Activated CD8-positive, alpha-beta memory T cell treated with anti-CD3 and anti-CD28 coated beads for 36 hours (primary cell): ENCODE measurements around the gene IL21R. TPM values are rescaled to one million over a fixed set of nuclear protein-coding genes. Genes with fewer than 3 reads are reported as not detected.
"Not testable (repeated sequence)": the region's sequence is repeated elsewhere in the genome, so short reads cannot be mapped to it uniquely, and the experiment has no call there.

ENCODE experiments used
- CTCF ChIA-PET: fragments of 350-600 bp; sonication (Branson Sonifier 250); formaldehyde crosslinking; loops from one replicate; lab custom pipeline; 2021; ENCODE audit warnings: antibody characterized with exemption; lab: Charles Lee
- POLR2A ChIA-PET: fragments of 350-600 bp; sonication (Branson Sonifier 250); formaldehyde crosslinking; loops from one replicate; lab custom pipeline; 2021; ENCODE audit warnings: antibody characterized with exemption; lab: Charles Lee
- total RNA-seq, 2 experiments: library from RNA; stranded (reverse); gene quantifications; one replicate each; pipeline ENCODE4 v1.2.3, GENCODE V29; 2021

IL21R gene
- total RNA-seq, 2 experiments from 2014 or later, result 85.4 to 86.4 TPM

GRCh38 chr16:27446721-27447120 is 44.7 kb downstream of the IL21R start:
- CTCF ChIA-PET, result interaction anchor here (1.0 to 1.6 kb wide), 2 partner anchors 9 to 39 kb away, joined by 3 to 4 read pairs; no protein-coding TSS in a partner anchor
- POLR2A ChIA-PET, result interaction anchor here (0.8 to 1.6 kb wide), 3 partner anchors 41 to 45 kb away, joined by 3 to 6 read pairs (median 4); partner anchors contain the start of gene IL21R

- CTCF ChIA-PET, result interaction anchor here (1.0 to 1.6 kb wide), 2 partner anchors 10 to 40 kb away, joined by 3 to 4 read pairs; no protein-coding TSS in a partner anchor
- POLR2A ChIA-PET, result interaction anchor here (0.8 to 1.2 kb wide), 2 partner anchors 44 to 46 kb away, joined by 3 to 4 read pairs; partner anchors contain the start of gene IL21R
Measured at GRCh38 chr16:27447301-27447700, 45.3 kb downstream of the IL21R start.

- ChIA-PET CTCF (interaction anchor here (0.9 to 2.4 kb wide), 3 partner anchors 44 to 81 kb away, joined by 3 to 8 read pairs (median 4); no protein-coding TSS in a partner anchor), POLR2A (interaction anchor here (0.5 to 1.4 kb wide), 2 partner anchors 44 to 130 kb away, joined by 3 to 4 read pairs; no protein-coding TSS in a partner anchor)
Measured at GRCh38 chr16:27448532-27449433, 46.8 kb downstream of the IL21R start.

GRCh38 chr16:27449434-27450195 is 47.6 kb downstream of the IL21R start:
- ChIA-PET CTCF (interaction anchor here (0.7 to 2.4 kb wide), 8 partner anchors 44 to 271 kb away, joined by 3 to 8 read pairs (median 4); no protein-coding TSS in a partner anchor), POLR2A (interaction anchor here (0.5 to 3.9 kb wide), 8 partner anchors 15 to 131 kb away, joined by 3 to 27 read pairs (median 4); partner anchors contain the start of gene IL21R)

- ChIA-PET CTCF (interaction anchor here (0.6 to 2.4 kb wide), 11 partner anchors 45 to 271 kb away, joined by 3 to 8 read pairs (median 4); no protein-coding TSS in a partner anchor), POLR2A (interaction anchor here (0.5 to 3.9 kb wide), 8 partner anchors 15 to 138 kb away, joined by 3 to 27 read pairs (median 4); partner anchors contain the start of gene IL21R)
Measured at GRCh38 chr16:27450196-27450549, 48.2 kb downstream of the IL21R start.

GRCh38 chr16:27452569-27453493 is 50.9 kb downstream of the IL21R start:
- ChIA-PET POLR2A (interaction anchor here (0.5 to 3.9 kb wide), 4 partner anchors 23 to 98 kb away, joined by 3 to 27 read pairs (median 3); no protein-coding TSS in a partner anchor), CTCF (interaction anchor here (1.1 to 1.5 kb wide), 3 partner anchors 52 to 283 kb away, joined by 3 to 5 read pairs (median 3); no protein-coding TSS in a partner anchor)

GRCh38 chr16:27453494-27453825 is 51.5 kb downstream of the IL21R start:
- CTCF ChIA-PET, result interaction anchor here (1.1 to 2.2 kb wide), 3 partner anchors 47 to 53 kb away, joined by 3 to 5 read pairs (median 3); no protein-coding TSS in a partner anchor
- POLR2A ChIA-PET, result interaction anchor here (3.9 kb wide), 1 partner anchor 49 kb away, joined by 27 read pairs; no protein-coding TSS in a partner anchor

GRCh38 chr16:27455700-27456099 is 53.7 kb downstream of the IL21R start:
- CTCF ChIA-PET, result interaction anchor here (0.8 to 2.2 kb wide), 3 partner anchors 49 to 283 kb away, joined by 3 to 5 read pairs (median 4); no protein-coding TSS in a partner anchor
- POLR2A ChIA-PET, result no interaction called here

GRCh38 chr16:27457605-27457900 is 55.6 kb downstream of the IL21R start:
- POLR2A ChIA-PET, result not testable (repeated sequence)
- CTCF ChIA-PET, result interaction anchor here (0.7 to 1.4 kb wide), 3 partner anchors 82 to 335 kb away, joined by 3 read pairs; no protein-coding TSS in a partner anchor

GRCh38 chr16:27458258-27458657 is 56.3 kb downstream of the IL21R start:
- POLR2A ChIA-PET, result no interaction called here
- CTCF ChIA-PET, result interaction anchor here (0.6 to 2.4 kb wide), 4 partner anchors 82 to 341 kb away, joined by 3 to 8 read pairs (median 3); no protein-coding TSS in a partner anchor

GRCh38 chr16:27458987-27459688 is 57.2 kb downstream of the IL21R start:
- CTCF ChIA-PET, result interaction anchor here (0.6 to 2.4 kb wide), 3 partner anchors 224 to 341 kb away, joined by 3 to 8 read pairs (median 3); no protein-coding TSS in a partner anchor
- POLR2A ChIA-PET, result interaction anchor here (0.6 kb wide), 1 partner anchor 175 kb away, joined by 4 read pairs; no protein-coding TSS in a partner anchor

GRCh38 chr16:27460213-27460612 is 58.2 kb downstream of the IL21R start:
- CTCF ChIA-PET, result interaction anchor here (1.4 to 2.4 kb wide), 2 partner anchors 226 to 281 kb away, joined by 3 to 8 read pairs; no protein-coding TSS in a partner anchor
- POLR2A ChIA-PET, result interaction anchor here (0.5 kb wide), 1 partner anchor 50 kb away, joined by 4 read pairs; no protein-coding TSS in a partner anchor

- POLR2A ChIA-PET, result no interaction called here
- CTCF ChIA-PET, result interaction anchor here (1.4 to 2.4 kb wide), 2 partner anchors 226 to 281 kb away, joined by 3 to 8 read pairs; no protein-coding TSS in a partner anchor
Measured at GRCh38 chr16:27460663-27461482, 58.9 kb downstream of the IL21R start.

- CTCF ChIA-PET, result interaction anchor here (1.1 to 2.3 kb wide), 2 partner anchors 282 to 306 kb away, joined by 3 to 7 read pairs; no protein-coding TSS in a partner anchor
- POLR2A ChIA-PET, result no interaction called here
Measured at GRCh38 chr16:27461483-27462171, 59.7 kb downstream of the IL21R start.
